ENCODE measurements around the gene TJP1. TPM values are rescaled to one million over a fixed set of nuclear protein-coding genes. Genes with fewer than 3 reads are reported as not detected.

TJP1 gene
- total RNA-seq, 1 experiment from 2014 or later: 159 TPM

- H2AFZ ChIP-seq: no peak overlapping the region
- no peak for DNase-seq
- BruUV-seq (replicated peaks): no TSS peak
- H4K20me1 ChIP-seq (ENCODE audit: insufficient read depth): peaks cover 7% of the 10 kb centered on the region; the same call in 1 of the 2 replicates
- intact Hi-C loops (cut with micrococcal nuclease; ENCODE audit: unreplicated experiment): no loop called here
- CTCF ChIA-PET: no interaction called here
- no peaks in the 10 kb centered on the region for H3K27me3 ChIP-seq (ENCODE audit: insufficient read depth, low read depth)
- no peak overlapping the region for H3K4me2 ChIP-seq
- H3K27ac ChIP-seq: no peak overlapping the region
- H3K4me3 ChIP-seq: no peak overlapping the region
- peaks cover 53% of the 10 kb centered on the region for H3K79me2 ChIP-seq (ENCODE audit: low read depth)
- no peaks in the 10 kb centered on the region for H3F3A ChIP-seq (ENCODE audit: insufficient read depth, low read depth)
- POLR2A ChIA-PET (ENCODE audit: unreplicated experiment): no interaction called here
- no peaks in the 10 kb centered on the region for H3K9me2 ChIP-seq (ENCODE audit: insufficient read depth)
- TF ChIP-seq CTCF (conservative IDR thresholded peaks at IDR 0.05) (no peak), EZH2 (IDR thresholded peaks at IDR 0.05; ENCODE audit: low read depth) (no peak)
- H3K9me3 ChIP-seq (ENCODE audit: insufficient read depth, low read depth): no peaks in the 10 kb centered on the region
- no peaks in the 10 kb centered on the region for H3K4me1 ChIP-seq (replicated peaks; ENCODE audit: insufficient read depth)
- peaks cover 7% of the 10 kb centered on the region for H3K36me3 ChIP-seq (ENCODE audit: low read depth)
Measured at GRCh38 chr15:29795610-29796009, 26.7 kb downstream of the TJP1 start.

DNA sequence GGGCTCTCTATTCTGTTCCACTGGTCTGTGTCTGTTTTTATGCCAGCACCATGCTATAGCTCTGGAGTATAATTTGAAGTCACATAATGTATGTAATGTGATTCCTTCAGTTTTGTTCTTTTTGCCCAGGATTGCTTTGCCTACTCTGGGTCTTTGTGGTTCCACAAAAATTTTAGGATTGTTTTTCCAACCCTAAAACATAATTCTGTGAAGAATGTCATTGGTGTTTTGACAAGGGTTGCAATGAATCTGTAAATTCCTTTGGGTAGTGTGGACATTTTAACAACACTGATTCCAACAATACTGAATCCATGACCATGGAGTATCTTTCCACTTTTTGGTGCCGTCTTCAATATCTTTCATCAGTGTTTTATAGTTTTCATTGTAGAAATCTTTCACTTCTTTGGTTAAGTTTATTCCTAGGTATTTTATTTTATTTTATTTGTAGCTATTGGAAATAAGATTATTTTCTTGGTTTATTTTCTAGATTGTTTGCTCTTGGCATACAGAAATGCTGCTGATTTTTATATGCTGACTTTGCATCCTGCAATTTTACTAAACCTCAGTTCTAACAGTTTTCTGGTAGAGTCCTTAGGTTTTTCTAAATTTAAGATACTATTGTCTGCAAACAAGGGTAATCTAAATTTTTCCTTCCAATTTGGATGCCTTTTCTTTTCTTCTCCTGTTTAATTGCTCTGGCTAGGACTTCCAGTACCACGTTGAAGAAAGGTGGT, 29.7 kb downstream of the TJP1 start:
- TF ChIP-seq EZH2 (IDR thresholded peaks at IDR 0.05; ENCODE audit: low read depth): no peak
- TF ChIP-seq CTCF (conservative IDR thresholded peaks at IDR 0.05): no peak
- Histone ChIP-seq H3K79me2 (ENCODE audit: low read depth) (peaks cover 54% of the 10 kb centered on the region), H3K9me2 (ENCODE audit: insufficient read depth) (no peaks in the 10 kb centered on the region), H4K20me1 (ENCODE audit: insufficient read depth) (0 out of 2 replicates have a peak, but pooled peaks cover 2% of the 10 kb centered on the region), H3F3A (ENCODE audit: insufficient read depth, low read depth) (no peaks in the 10 kb centered on the region), H3K27me3 (ENCODE audit: insufficient read depth, low read depth) (no peaks in the 10 kb centered on the region), H3K4me1 (replicated peaks; ENCODE audit: insufficient read depth) (no peaks in the 10 kb centered on the region), H3K27ac (no peak overlapping the region), H2AFZ (no peak overlapping the region), H3K36me3 (ENCODE audit: low read depth) (peaks cover 7% of the 10 kb centered on the region), H3K4me3 (no peak overlapping the region), H3K4me2 (no peak overlapping the region), H3K9me3 (ENCODE audit: insufficient read depth, low read depth) (no peaks in the 10 kb centered on the region)
- DNase-seq: no peak
- POLR2A ChIA-PET (ENCODE audit: unreplicated experiment): no interaction called here
- CTCF ChIA-PET: interaction anchor here (0.6 kb wide), 1 partner anchor 65 kb away, joined by 3 read pairs; no protein-coding TSS in a partner anchor
- BruUV-seq (replicated peaks): no TSS peak
- intact Hi-C loops (cut with micrococcal nuclease; ENCODE audit: unreplicated experiment): no loop called here

DNA sequence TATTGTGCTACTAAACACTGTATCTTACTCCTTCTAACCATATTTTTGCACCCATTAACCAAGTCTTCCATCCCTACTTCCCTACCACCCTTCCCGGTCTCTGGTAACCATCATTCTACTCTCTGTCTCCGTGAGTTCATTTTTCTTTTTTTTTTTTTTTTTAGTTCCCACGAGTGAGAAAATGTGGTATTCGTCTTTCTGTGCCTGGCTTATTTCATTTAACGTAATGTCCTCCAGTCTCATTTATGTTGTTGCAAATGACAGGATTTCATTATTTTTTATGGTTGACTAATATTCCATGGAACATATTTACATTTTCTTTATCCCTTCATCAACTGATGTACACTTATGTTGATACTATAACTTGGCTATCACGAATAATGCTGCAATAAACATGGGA, 31.7 kb downstream of the TJP1 start:
- ChIA-PET POLR2A (ENCODE audit: unreplicated experiment) (no interaction called here), CTCF (no interaction called here)
- Histone ChIP-seq H4K20me1 (ENCODE audit: insufficient read depth) (no peaks in the 10 kb centered on the region; the same call in 1 of the 2 replicates), H3K27ac (no peak overlapping the region), H3K36me3 (ENCODE audit: low read depth) (peaks cover 12% of the 10 kb centered on the region), H3K9me2 (ENCODE audit: insufficient read depth) (no peaks in the 10 kb centered on the region), H3K4me1 (replicated peaks; ENCODE audit: insufficient read depth) (no peaks in the 10 kb centered on the region), H3K4me2 (no peak overlapping the region), H2AFZ (no peak overlapping the region), H3K4me3 (no peak overlapping the region), H3K79me2 (ENCODE audit: low read depth) (peaks cover 47% of the 10 kb centered on the region), H3K27me3 (ENCODE audit: insufficient read depth, low read depth) (no peaks in the 10 kb centered on the region), H3K9me3 (ENCODE audit: insufficient read depth, low read depth) (no peaks in the 10 kb centered on the region), H3F3A (ENCODE audit: insufficient read depth, low read depth) (no peaks in the 10 kb centered on the region)
- TF ChIP-seq EZH2 (IDR thresholded peaks at IDR 0.05; ENCODE audit: low read depth) (no peak), CTCF (conservative IDR thresholded peaks at IDR 0.05) (no peak)
- BruUV-seq (replicated peaks): no TSS peak
- intact Hi-C loops (cut with micrococcal nuclease; ENCODE audit: unreplicated experiment): no loop called here
- no peak for DNase-seq

Data from PC-9 (cell line).